Kasumi-1 (cell line): ENCODE data around the gene RNFT2.

Source experiments
- DNase-seq, 2 experiments: peaks; one replicate each; lab custom pipeline; 2025; lab: John Stamatoyannopoulos, UW

Gene RNFT2

GRCh38 chr12:116737774-116738657 lies at the start of gene RNFT2, which contains the start of gene SPRING1:
Gene RNFT2, plus strand, starts transcription at chr12:116738315. Its CDS starts 2,183 bp downstream, at chr12:116740498.
Gene SPRING1, minus strand, starts transcription at chr12:116738069. Its CDS starts 169 bp downstream, at chr12:116737900.
- DNase-seq = peak; percentile 98

- DNase-seq = no peak
Measured at GRCh38 chr12:116689521-116689920, 48.6 kb upstream of the RNFT2 start.

- no peak for DNase-seq
Measured at GRCh38 chr12:116689979-116690744, 48.0 kb upstream of the RNFT2 start.

GRCh38 chr12:116691205-116691604 lies 46.9 kb upstream of the RNFT2 start:
- no peak for DNase-seq

- no peak for DNase-seq
Measured at GRCh38 chr12:116691636-116692035, 46.5 kb upstream of the RNFT2 start.

GRCh38 chr12:116692605-116693004 lies 45.5 kb upstream of the RNFT2 start:
- no peak for DNase-seq

- DNase-seq = no peak
Measured at GRCh38 chr12:116693286-116694227, 44.6 kb upstream of the RNFT2 start.

GRCh38 chr12:116694653-116695463 lies 43.3 kb upstream of the RNFT2 start:
- no peak for DNase-seq

GRCh38 chr12:116695464-116695725 lies 42.7 kb upstream of the RNFT2 start:
- DNase-seq = no peak

- DNase-seq = peak; percentile 13 to 15
Measured at GRCh38 chr12:116697305-116697704, 40.8 kb upstream of the RNFT2 start.

GRCh38 chr12:116697716-116698115 lies 40.4 kb upstream of the RNFT2 start:
- no peak for DNase-seq

GRCh38 chr12:116698116-116698515 lies 40.0 kb upstream of the RNFT2 start:
- no peak for DNase-seq

- no peak for DNase-seq
Measured at GRCh38 chr12:116698554-116699075, 39.5 kb upstream of the RNFT2 start.

- DNase-seq = no peak
Measured at GRCh38 chr12:116700066-116700465, 38.0 kb upstream of the RNFT2 start.

GRCh38 chr12:116701432-116701831 lies 36.7 kb upstream of the RNFT2 start:
- no peak for DNase-seq

- peak; percentile 55 to 75 for DNase-seq
Measured at GRCh38 chr12:116703214-116703795, 34.8 kb upstream of the RNFT2 start.

- no peak for DNase-seq
Measured at GRCh38 chr12:116707751-116708150, 30.4 kb upstream of the RNFT2 start.

- DNase-seq = peak; percentile 69 to 79
Measured at GRCh38 chr12:116708826-116709756, 29.0 kb upstream of the RNFT2 start.

- DNase-seq = no peak
Measured at GRCh38 chr12:116709768-116710167, 28.3 kb upstream of the RNFT2 start.
